Activated naive CD4-positive, alpha-beta T cell treated with anti-CD3 and anti-CD28 coated beads, Interleukin-2, amount 10 ng/mL, durations not matched to agents 7 days and 5 days (primary cell): ENCODE results near the gene TFDP1.

ENCODE experiments used
- CTCF ChIA-PET: fragments of 350-600 bp; sonication (Branson Sonifier 250); formaldehyde crosslinking; loops from one replicate; lab custom pipeline; 2021; ENCODE audit warnings: antibody characterized with exemption; lab: Charles Lee
- DNase-seq: peaks from one replicate; pipeline ENCODE4 v3.0.0-alpha.2; 2020
- H3K27ac Mint-ChIP-seq: one replicate; pipeline ENCODE4 v1.8.0; 2021; ENCODE audit warnings: mild to moderate bottlenecking, moderate library complexity, mixed read lengths
- H3K27me3 Mint-ChIP-seq: one replicate; pipeline ENCODE4 v1.8.0; 2021; ENCODE audit warnings: mild to moderate bottlenecking, mixed read lengths
- H3K36me3 Mint-ChIP-seq: one replicate; pipeline ENCODE4 v1.8.0; 2021; ENCODE audit warnings: mixed read lengths
- H3K4me1 Mint-ChIP-seq: one replicate; pipeline ENCODE4 v1.8.0; 2021; ENCODE audit warnings: mixed read lengths
- H3K4me3 Mint-ChIP-seq: one replicate; pipeline ENCODE4 v1.8.0; 2021; ENCODE audit warnings: mild to moderate bottlenecking, moderate library complexity, mixed read lengths
- H3K9me3 Mint-ChIP-seq: one replicate; pipeline ENCODE4 v1.8.0; 2021; ENCODE audit warnings: mixed read lengths

Gene TFDP1

GRCh38 chr13:113629866-113630265, 45.3 kb downstream of the TFDP1 start:
- Mint-ChIP-seq H3K4me3 (no peak overlapping the region), H3K27ac (no peak overlapping the region), H3K9me3 (no peaks in the 10 kb centered on the region), H3K36me3 (peaks cover 58% of the 10 kb centered on the region), H3K27me3 (no peaks in the 10 kb centered on the region), H3K4me1 (peaks cover 20% of the 10 kb centered on the region)
- DNase-seq, result no peak
- CTCF ChIA-PET, result no interaction called here

GRCh38 chr13:113630296-113630695, 45.7 kb downstream of the TFDP1 start:
- H3K4me3 Mint-ChIP-seq, result no peak overlapping the region
- no peaks in the 10 kb centered on the region for H3K9me3 Mint-ChIP-seq
- peaks cover 22% of the 10 kb centered on the region for H3K4me1 Mint-ChIP-seq
- no peaks in the 10 kb centered on the region for H3K27me3 Mint-ChIP-seq
- H3K27ac Mint-ChIP-seq, result no peak overlapping the region
- DNase-seq, result no peak
- CTCF ChIA-PET, result no interaction called here
- H3K36me3 Mint-ChIP-seq, result peaks cover 56% of the 10 kb centered on the region

- Mint-ChIP-seq H3K36me3 (peaks cover 57% of the 10 kb centered on the region), H3K27ac (no peak overlapping the region), H3K4me3 (no peak overlapping the region), H3K4me1 (peaks cover 22% of the 10 kb centered on the region), H3K27me3 (no peaks in the 10 kb centered on the region), H3K9me3 (no peaks in the 10 kb centered on the region)
- no peak for DNase-seq
- CTCF ChIA-PET, result no interaction called here
These were observed 46.3 kb downstream of the TFDP1 start for GRCh38 chr13:113630804-113631203.

GRCh38 chr13:113631341-113632095, 47.0 kb downstream of the TFDP1 start:
- Mint-ChIP-seq H3K27ac (peak overlapping the region; percentile 33), H3K4me3 (no peak overlapping the region), H3K36me3 (peaks cover 60% of the 10 kb centered on the region), H3K4me1 (peaks cover 22% of the 10 kb centered on the region), H3K27me3 (no peaks in the 10 kb centered on the region), H3K9me3 (no peaks in the 10 kb centered on the region)
- CTCF ChIA-PET, result no interaction called here
- no peak for DNase-seq

- H3K4me1 Mint-ChIP-seq, result peaks cover 22% of the 10 kb centered on the region
- H3K9me3 Mint-ChIP-seq, result no peaks in the 10 kb centered on the region
- CTCF ChIA-PET, result no interaction called here
- H3K27me3 Mint-ChIP-seq, result no peaks in the 10 kb centered on the region
- H3K4me3 Mint-ChIP-seq, result no peak overlapping the region
- DNase-seq, result no peak
- H3K36me3 Mint-ChIP-seq, result peaks cover 59% of the 10 kb centered on the region
- peak overlapping the region; percentile 14 for H3K27ac Mint-ChIP-seq
These were observed 48.3 kb downstream of the TFDP1 start for GRCh38 chr13:113632706-113633484.

- CTCF ChIA-PET, result no interaction called here
- Mint-ChIP-seq H3K4me1 (peaks cover 22% of the 10 kb centered on the region), H3K4me3 (no peak overlapping the region), H3K27me3 (no peaks in the 10 kb centered on the region), H3K36me3 (peaks cover 62% of the 10 kb centered on the region), H3K9me3 (no peaks in the 10 kb centered on the region), H3K27ac (no peak overlapping the region)
- DNase-seq, result no peak
These were observed 48.9 kb downstream of the TFDP1 start for GRCh38 chr13:113633485-113633873.

GRCh38 chr13:113634279-113635047, 49.9 kb downstream of the TFDP1 start:
- Mint-ChIP-seq H3K4me3 (no peak overlapping the region), H3K27ac (peak overlapping the region; percentile 59), H3K4me1 (peaks cover 19% of the 10 kb centered on the region), H3K9me3 (no peaks in the 10 kb centered on the region), H3K27me3 (no peaks in the 10 kb centered on the region), H3K36me3 (peaks cover 63% of the 10 kb centered on the region)
- no peak for DNase-seq
- CTCF ChIA-PET, result interaction anchor here (0.6 kb wide), 1 partner anchor 612 kb away, joined by 3 read pairs; no protein-coding TSS in a partner anchor

GRCh38 chr13:113635048-113635420, 50.5 kb downstream of the TFDP1 start:
- H3K4me3 Mint-ChIP-seq, result no peak overlapping the region
- peaks cover 19% of the 10 kb centered on the region for H3K4me1 Mint-ChIP-seq
- H3K27ac Mint-ChIP-seq, result peak overlapping the region; percentile 59
- H3K9me3 Mint-ChIP-seq, result no peaks in the 10 kb centered on the region
- no peaks in the 10 kb centered on the region for H3K27me3 Mint-ChIP-seq
- no peak for DNase-seq
- CTCF ChIA-PET, result interaction anchor here (0.6 kb wide), 1 partner anchor 611 kb away, joined by 3 read pairs; no protein-coding TSS in a partner anchor
- peaks cover 67% of the 10 kb centered on the region for H3K36me3 Mint-ChIP-seq

- Mint-ChIP-seq H3K27ac (no peak overlapping the region), H3K4me1 (peaks cover 19% of the 10 kb centered on the region), H3K4me3 (no peak overlapping the region), H3K9me3 (no peaks in the 10 kb centered on the region), H3K36me3 (peaks cover 71% of the 10 kb centered on the region), H3K27me3 (no peaks in the 10 kb centered on the region)
- CTCF ChIA-PET, result no interaction called here
- DNase-seq, result no peak
These were observed 51.2 kb downstream of the TFDP1 start for GRCh38 chr13:113635709-113636108.

GRCh38 chr13:113636266-113636963, 51.9 kb downstream of the TFDP1 start:
- Mint-ChIP-seq H3K27ac (no peak overlapping the region), H3K4me1 (peaks cover 19% of the 10 kb centered on the region), H3K9me3 (no peaks in the 10 kb centered on the region), H3K4me3 (no peak overlapping the region), H3K36me3 (peaks cover 70% of the 10 kb centered on the region), H3K27me3 (no peaks in the 10 kb centered on the region)
- DNase-seq, result no peak
- CTCF ChIA-PET, result no interaction called here

GRCh38 chr13:113637262-113638160, 53.0 kb downstream of the TFDP1 start:
- Mint-ChIP-seq H3K4me3 (no peak overlapping the region), H3K27ac (no peak overlapping the region), H3K27me3 (no peaks in the 10 kb centered on the region), H3K36me3 (peaks cover 77% of the 10 kb centered on the region), H3K9me3 (no peaks in the 10 kb centered on the region), H3K4me1 (peaks cover 19% of the 10 kb centered on the region)
- CTCF ChIA-PET, result no interaction called here
- DNase-seq, result peak; percentile 14

GRCh38 chr13:113638173-113638746, 53.7 kb downstream of the TFDP1 start:
- CTCF ChIA-PET, result no interaction called here
- Mint-ChIP-seq H3K36me3 (peaks cover 73% of the 10 kb centered on the region), H3K4me3 (no peak overlapping the region), H3K4me1 (peaks cover 17% of the 10 kb centered on the region), H3K27me3 (no peaks in the 10 kb centered on the region), H3K27ac (no peak overlapping the region), H3K9me3 (no peaks in the 10 kb centered on the region)
- peak; percentile 7 for DNase-seq

- Mint-ChIP-seq H3K36me3 (peaks cover 68% of the 10 kb centered on the region), H3K27me3 (no peaks in the 10 kb centered on the region), H3K4me3 (no peak overlapping the region), H3K27ac (no peak overlapping the region), H3K9me3 (no peaks in the 10 kb centered on the region), H3K4me1 (peaks cover 12% of the 10 kb centered on the region)
- CTCF ChIA-PET, result no interaction called here
- DNase-seq, result no peak
These were observed 54.3 kb downstream of the TFDP1 start for GRCh38 chr13:113638806-113639205.
